ENCODE results near the gene DGKI. TPM values are rescaled to one million over a fixed set of nuclear protein-coding genes. Genes with fewer than 3 reads are reported as not detected.

The DGKI gene
- total RNA-seq, 4 donors from 2014 or later, result 0.66 to 2.9 (median 1.7) TPM

GRCh38 chr7:137583172-137583571 is 263.6 kb downstream of the DGKI start:
- no peaks in the 10 kb centered on the region for H3K9me3 ChIP-seq
- TF ChIP-seq EP300 (IDR thresholded peaks at IDR 0.05) (no peak), POLR2A (IDR thresholded peaks at IDR 0.05; ENCODE audit: low read depth) (no peak), POLR2AphosphoS5 (IDR thresholded peaks at IDR 0.05) (no peak), CTCF (IDR thresholded peaks at IDR 0.05) (no peak)
- DNase-seq (ENCODE audit: extremely low spot score), result no peak
- no peaks in the 10 kb centered on the region for H3K36me3 ChIP-seq
- 20% methylated on average over 1 of the region's 1 CpG for WGBS
- H3K27me3 ChIP-seq, result no peaks in the 10 kb centered on the region
- H3K27ac ChIP-seq (replicated peaks in 1 of 4), result no peak overlapping the region
- H3K4me3 ChIP-seq, result no peak overlapping the region
- H3K4me1 ChIP-seq, result no peaks in the 10 kb centered on the region
- intact Hi-C loops (cut with DNase I), result no loop called here

GRCh38 chr7:137579913-137580640 is 266.7 kb downstream of the DGKI start:
- H3K27ac ChIP-seq (replicated peaks in 1 of 4), result no peak overlapping the region

GRCh38 chr7:137578541-137578940 is 268.2 kb downstream of the DGKI start:
- H3K36me3 ChIP-seq, result no peaks in the 10 kb centered on the region
- H3K27me3 ChIP-seq, result no peaks in the 10 kb centered on the region
- no peak for DNase-seq (ENCODE audit: extremely low spot score)
- intact Hi-C loops (cut with DNase I), result no loop called here
- no peak overlapping the region for H3K4me3 ChIP-seq
- H3K27ac ChIP-seq (replicated peaks in 1 of 4), result no peak overlapping the region
- H3K4me1 ChIP-seq, result no peaks in the 10 kb centered on the region
- 92% methylated on average over 4 of the region's 4 CpGs for WGBS
- H3K9me3 ChIP-seq, result no peaks in the 10 kb centered on the region
- TF ChIP-seq POLR2A (IDR thresholded peaks at IDR 0.05; ENCODE audit: low read depth) (no peak), CTCF (IDR thresholded peaks at IDR 0.05) (no peak), POLR2AphosphoS5 (IDR thresholded peaks at IDR 0.05) (no peak), EP300 (IDR thresholded peaks at IDR 0.05) (no peak)

More at GRCh38 chr7:137579913-137580640, 266.7 kb downstream of the DGKI start:
- no peak for DNase-seq (ENCODE audit: extremely low spot score)
- 64% methylated on average over 2 of the region's 2 CpGs for WGBS
- Histone ChIP-seq H3K9me3 (no peaks in the 10 kb centered on the region), H3K4me3 (no peak overlapping the region), H3K27me3 (no peaks in the 10 kb centered on the region), H3K36me3 (no peaks in the 10 kb centered on the region), H3K4me1 (no peaks in the 10 kb centered on the region)
- intact Hi-C loops (cut with DNase I), result no loop called here
- TF ChIP-seq EP300 (IDR thresholded peaks at IDR 0.05) (no peak), POLR2A (IDR thresholded peaks at IDR 0.05; ENCODE audit: low read depth) (no peak), CTCF (IDR thresholded peaks at IDR 0.05) (no peak), POLR2AphosphoS5 (IDR thresholded peaks at IDR 0.05) (no peak)

- no peaks in the 10 kb centered on the region for H3K9me3 ChIP-seq
- WGBS, result 50% methylated on average over 1 of the region's 1 CpG
- no peak overlapping the region for H3K27ac ChIP-seq (replicated peaks in 1 of 4)
- no peaks in the 10 kb centered on the region for H3K4me1 ChIP-seq
- intact Hi-C loops (cut with DNase I), result no loop called here
- TF ChIP-seq POLR2A (IDR thresholded peaks at IDR 0.05; ENCODE audit: low read depth) (no peak), CTCF (IDR thresholded peaks at IDR 0.05) (no peak), EP300 (IDR thresholded peaks at IDR 0.05) (no peak), POLR2AphosphoS5 (IDR thresholded peaks at IDR 0.05) (no peak)
- H3K36me3 ChIP-seq, result no peaks in the 10 kb centered on the region
- H3K27me3 ChIP-seq, result no peaks in the 10 kb centered on the region
- no peak overlapping the region for H3K4me3 ChIP-seq
- DNase-seq (ENCODE audit: extremely low spot score), result no peak
These were observed 269.6 kb downstream of the DGKI start for GRCh38 chr7:137577184-137577583.

- no peaks in the 10 kb centered on the region for H3K4me1 ChIP-seq
These were observed 270.3 kb downstream of the DGKI start for GRCh38 chr7:137576481-137576880.

More at GRCh38 chr7:137576481-137576880, 270.3 kb downstream of the DGKI start:
- Histone ChIP-seq H3K4me3 (no peak overlapping the region), H3K27ac (replicated peaks in 1 of 4) (no peak overlapping the region), H3K9me3 (no peaks in the 10 kb centered on the region), H3K36me3 (no peaks in the 10 kb centered on the region), H3K27me3 (no peaks in the 10 kb centered on the region)
- WGBS, result 98% methylated on average over 3 of the region's 3 CpGs
- TF ChIP-seq POLR2A (IDR thresholded peaks at IDR 0.05; ENCODE audit: low read depth) (no peak), EP300 (IDR thresholded peaks at IDR 0.05) (no peak), CTCF (IDR thresholded peaks at IDR 0.05) (no peak), POLR2AphosphoS5 (IDR thresholded peaks at IDR 0.05) (no peak)
- intact Hi-C loops (cut with DNase I), result no loop called here
- no peak for DNase-seq (ENCODE audit: extremely low spot score)
